PFSK-1 (cell line): ENCODE results near the gene WDR33.

Source experiments
- FOXP2 ChIP-seq: optimal IDR thresholded peaks from 2 replicates; pipeline ENCODE3; 2011; ENCODE audit warnings: borderline replicate concordance, control low read depth, inconsistent platforms; ENCODE audit not compliant: insufficient read depth; ENCODE audit errors: extremely low read length, extremely low read depth
- POLR2AphosphoS5 ChIP-seq: IDR thresholded peaks from 2 replicates; pipeline ENCODE4 v1.6.1; 2012; ENCODE audit warnings: low read depth, mild to moderate bottlenecking, control low read depth, low read length, moderate library complexity
- SIN3A ChIP-seq: IDR thresholded peaks from 2 replicates; pipeline ENCODE4 v1.6.1; 2012; ENCODE audit warnings: mild to moderate bottlenecking, low read length, moderate library complexity, borderline replicate concordance; ENCODE audit not compliant: insufficient read depth
- TAF1 ChIP-seq: IDR thresholded peaks from 2 replicates; pipeline ENCODE4 v1.6.1; 2012; ENCODE audit warnings: low read length, control low read depth, borderline replicate concordance; ENCODE audit not compliant: insufficient read depth
- TF ChIP-seq, protein P1 (sequence below), 2 experiments: IDR thresholded peaks; 2 replicates each; pipeline versions ENCODE4 v1.6.1 to v1.8.0; 2011 to 2012; ENCODE audit warnings: low read depth in 2 of 2, low read length in 2 of 2, control low read depth in 1 of 2, inconsistent platforms in 1 of 2, mild to moderate bottlenecking in 1 of 2, moderate library complexity in 1 of 2; ENCODE audit not compliant: insufficient read depth in 1 of 2

Gene WDR33

GRCh38 chr2:127826047-127826446, 15.1 kb upstream of the WDR33 start:
- TF ChIP-seq POLR2AphosphoS5 (no peak), SIN3A (no peak), FOXP2 (no peak), TAF1 (no peak)
- TF ChIP-seq, protein P1, sequence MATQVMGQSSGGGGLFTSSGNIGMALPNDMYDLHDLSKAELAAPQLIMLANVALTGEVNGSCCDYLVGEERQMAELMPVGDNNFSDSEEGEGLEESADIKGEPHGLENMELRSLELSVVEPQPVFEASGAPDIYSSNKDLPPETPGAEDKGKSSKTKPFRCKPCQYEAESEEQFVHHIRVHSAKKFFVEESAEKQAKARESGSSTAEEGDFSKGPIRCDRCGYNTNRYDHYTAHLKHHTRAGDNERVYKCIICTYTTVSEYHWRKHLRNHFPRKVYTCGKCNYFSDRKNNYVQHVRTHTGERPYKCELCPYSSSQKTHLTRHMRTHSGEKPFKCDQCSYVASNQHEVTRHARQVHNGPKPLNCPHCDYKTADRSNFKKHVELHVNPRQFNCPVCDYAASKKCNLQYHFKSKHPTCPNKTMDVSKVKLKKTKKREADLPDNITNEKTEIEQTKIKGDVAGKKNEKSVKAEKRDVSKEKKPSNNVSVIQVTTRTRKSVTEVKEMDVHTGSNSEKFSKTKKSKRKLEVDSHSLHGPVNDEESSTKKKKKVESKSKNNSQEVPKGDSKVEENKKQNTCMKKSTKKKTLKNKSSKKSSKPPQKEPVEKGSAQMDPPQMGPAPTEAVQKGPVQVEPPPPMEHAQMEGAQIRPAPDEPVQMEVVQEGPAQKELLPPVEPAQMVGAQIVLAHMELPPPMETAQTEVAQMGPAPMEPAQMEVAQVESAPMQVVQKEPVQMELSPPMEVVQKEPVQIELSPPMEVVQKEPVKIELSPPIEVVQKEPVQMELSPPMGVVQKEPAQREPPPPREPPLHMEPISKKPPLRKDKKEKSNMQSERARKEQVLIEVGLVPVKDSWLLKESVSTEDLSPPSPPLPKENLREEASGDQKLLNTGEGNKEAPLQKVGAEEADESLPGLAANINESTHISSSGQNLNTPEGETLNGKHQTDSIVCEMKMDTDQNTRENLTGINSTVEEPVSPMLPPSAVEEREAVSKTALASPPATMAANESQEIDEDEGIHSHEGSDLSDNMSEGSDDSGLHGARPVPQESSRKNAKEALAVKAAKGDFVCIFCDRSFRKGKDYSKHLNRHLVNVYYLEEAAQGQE (IDR thresholded peaks at IDR 0.05; ENCODE audit: insufficient read depth in 1 of 2, low read depth in 2 of 2, low read length in 2 of 2): no peak

- no peak for TF ChIP-seq FOXP2
- TF ChIP-seq SIN3A: no peak
- TF ChIP-seq, protein P1 (IDR thresholded peaks at IDR 0.05; ENCODE audit: insufficient read depth in 1 of 2, low read depth in 2 of 2, low read length in 2 of 2): no peak
- TF ChIP-seq POLR2AphosphoS5: no peak
- TF ChIP-seq TAF1: no peak
These were observed 9.2 kb upstream of the WDR33 start for GRCh38 chr2:127820080-127820668.

- TF ChIP-seq FOXP2: no peak
- TF ChIP-seq TAF1: no peak
- TF ChIP-seq, protein P1 (IDR thresholded peaks at IDR 0.05; ENCODE audit: insufficient read depth in 1 of 2, low read depth in 2 of 2, low read length in 2 of 2): no peak
- no peak for TF ChIP-seq POLR2AphosphoS5
- TF ChIP-seq SIN3A: no peak
These were observed 7.9 kb upstream of the WDR33 start for GRCh38 chr2:127818794-127819425.

DNA sequence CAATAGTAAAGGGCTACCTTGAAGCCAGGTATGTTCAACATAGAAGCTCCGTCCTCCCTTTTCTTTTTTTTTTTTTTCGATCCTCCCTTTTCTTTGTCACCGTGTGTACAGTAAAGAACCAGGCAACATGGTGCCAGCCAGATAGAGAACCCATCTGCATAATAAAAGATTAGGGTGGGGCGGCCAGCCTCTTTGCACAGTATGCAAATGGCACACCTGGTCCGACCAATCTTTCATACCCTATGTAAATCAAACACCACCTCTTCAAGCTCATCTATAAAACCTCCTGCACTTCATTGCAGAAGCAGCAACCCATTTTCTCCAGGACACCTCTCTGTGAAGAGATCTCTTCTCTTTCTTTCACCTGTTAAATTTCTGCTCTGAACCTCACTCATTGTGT, 7.3 kb upstream of the WDR33 start:
- no peak for TF ChIP-seq TAF1
- TF ChIP-seq FOXP2: no peak
- TF ChIP-seq SIN3A: no peak
- TF ChIP-seq POLR2AphosphoS5: no peak
- TF ChIP-seq, protein P1 (IDR thresholded peaks at IDR 0.05; ENCODE audit: insufficient read depth in 1 of 2, low read depth in 2 of 2, low read length in 2 of 2): no peak
